ENCODE measurements around the gene HS2ST1.
A peak's percentile ranks its signal among the peaks of the same experiment; 100 is the strongest.
"Not testable (repeated sequence)": the region's sequence is repeated elsewhere in the genome, so short reads cannot be mapped to it uniquely, and the experiment has no call there.

Gene HS2ST1

DNA sequence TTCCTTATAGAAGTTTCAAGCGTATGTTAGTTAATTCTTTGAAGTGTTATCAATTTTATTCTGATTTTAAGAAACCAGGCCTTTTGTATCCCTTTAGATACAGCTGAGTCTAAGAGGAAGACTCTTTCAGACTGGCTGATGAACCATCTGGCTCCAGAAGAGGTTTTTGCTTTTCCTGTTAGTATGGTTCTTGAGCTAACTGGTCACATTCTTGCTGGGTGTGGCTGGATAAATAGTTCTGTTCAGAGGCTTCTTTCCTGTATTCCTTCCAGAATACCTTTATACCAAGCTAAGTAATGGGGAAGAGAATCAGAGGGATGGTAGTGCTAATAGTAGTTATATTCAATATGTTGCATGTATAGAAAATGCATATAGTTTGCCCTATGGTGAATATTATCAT is 12.4 kb downstream of the HS2ST1 start:
- DNase-seq = no peak

DNA sequence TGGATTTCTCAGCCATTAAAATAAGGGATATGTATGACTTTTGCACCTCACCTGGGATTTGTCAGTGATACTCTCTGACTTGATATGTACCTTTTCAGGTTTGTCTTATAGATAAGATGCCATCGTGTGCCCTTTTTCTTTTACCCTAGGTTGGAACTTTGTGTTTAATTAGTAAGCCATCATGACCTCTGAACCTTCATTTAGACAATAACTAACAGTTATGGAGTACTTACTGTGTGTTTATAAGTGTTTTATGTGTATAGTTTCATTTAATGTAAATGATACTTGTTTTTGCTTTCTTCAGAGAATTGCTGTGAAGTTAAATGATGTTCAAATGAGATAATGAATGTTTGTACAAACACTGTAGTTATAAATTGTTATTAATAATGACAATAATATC is 14.4 kb downstream of the HS2ST1 start:
- no peak for DNase-seq

DNA sequence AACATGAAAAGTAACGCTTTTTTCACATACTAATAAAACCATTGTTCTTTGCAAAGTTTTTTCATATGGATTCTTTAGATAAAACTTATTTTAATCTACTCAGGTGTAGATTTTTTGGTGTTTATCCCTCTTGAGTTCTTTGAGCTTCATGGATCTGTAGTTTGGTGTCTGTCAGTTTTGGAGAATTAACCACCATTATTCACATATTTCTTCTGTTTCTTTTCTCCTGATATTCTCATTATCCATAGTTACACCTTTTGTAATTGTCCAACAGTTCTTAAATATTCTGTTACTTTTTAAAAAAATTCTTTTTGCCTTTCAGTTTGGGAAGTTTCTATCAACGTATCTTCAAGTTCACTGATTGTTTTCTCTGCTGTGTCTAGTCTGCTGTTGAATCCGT is 18.6 kb downstream of the HS2ST1 start:
- DNase-seq = no peak

DNA sequence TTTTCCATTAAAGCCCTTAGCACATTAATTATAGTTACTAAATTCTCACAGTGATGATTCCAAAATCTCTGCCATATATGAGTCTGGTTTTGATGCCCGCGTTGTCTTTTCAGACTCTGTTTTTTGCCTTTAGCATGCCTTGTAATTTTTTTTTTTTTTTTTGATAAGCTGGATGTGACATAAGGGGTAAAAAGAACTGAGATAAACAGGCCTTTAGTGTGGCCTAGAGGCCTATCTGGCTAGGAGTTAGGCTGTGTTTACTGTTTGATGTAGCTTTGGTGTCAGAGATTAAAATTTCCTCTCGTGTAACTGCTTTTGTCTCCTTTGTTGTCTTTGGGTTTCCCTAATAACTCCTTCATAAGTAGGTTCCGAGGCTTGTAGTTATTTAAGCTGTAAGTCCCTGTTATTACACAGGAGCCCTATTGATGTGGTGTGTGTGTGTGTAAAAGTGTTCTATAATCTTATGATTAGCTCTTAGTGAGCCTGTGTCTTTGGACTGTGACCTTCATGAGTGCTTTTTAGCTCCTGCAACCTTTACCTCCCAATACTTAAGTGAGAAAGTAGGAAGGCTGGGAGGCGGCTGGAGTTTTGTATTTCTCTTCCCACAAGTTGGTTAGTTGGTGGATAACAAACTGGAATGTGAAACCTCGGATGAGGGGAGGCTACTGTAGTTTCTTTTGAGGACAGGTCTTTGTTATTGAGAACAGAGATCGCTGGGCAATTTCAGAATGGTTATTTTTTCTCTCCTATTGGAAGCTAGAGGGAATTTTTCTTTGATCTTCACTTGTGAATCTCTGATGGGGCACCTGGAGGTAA is 19.3 kb downstream of the HS2ST1 start:
- DNase-seq = no peak

DNA sequence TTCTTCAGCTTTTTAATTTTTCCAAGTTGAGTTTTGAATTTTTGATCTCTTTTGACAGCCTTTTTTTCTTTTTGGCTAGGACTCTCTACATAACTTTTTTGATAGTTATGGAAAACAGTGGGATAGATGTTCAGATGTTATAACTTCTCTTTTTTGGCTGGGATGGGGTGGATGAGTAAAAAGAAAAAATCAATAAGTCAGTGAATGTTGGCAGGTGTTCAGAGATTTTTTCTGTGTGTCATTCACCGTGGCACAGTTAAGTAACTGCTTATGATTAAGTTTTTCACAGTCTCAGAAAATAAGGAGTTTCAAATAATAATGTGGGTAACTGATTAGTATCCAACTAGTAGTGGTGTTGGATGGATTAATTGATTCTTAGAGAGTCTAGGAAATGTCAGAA is 24.0 kb downstream of the HS2ST1 start:
- peak; percentile 20 for DNase-seq

DNA sequence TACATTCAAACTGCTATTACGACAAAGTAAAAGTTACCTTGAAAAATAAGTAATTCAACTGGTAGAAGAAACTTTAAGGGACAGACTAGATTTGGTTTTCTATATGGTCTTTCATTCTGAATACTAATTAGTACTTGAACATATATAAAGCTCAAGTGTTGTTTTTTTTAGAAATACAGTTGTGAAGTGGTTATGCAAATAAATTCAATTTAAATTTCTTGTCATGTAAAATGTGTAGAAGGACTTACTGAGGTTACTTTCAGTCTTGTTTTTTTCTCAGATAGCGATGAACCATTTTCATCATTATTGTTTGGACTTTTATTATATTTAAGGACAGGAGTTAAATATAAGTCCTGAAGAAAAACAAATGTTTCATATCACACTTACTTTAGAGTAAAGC is 24.4 kb downstream of the HS2ST1 start:
- DNase-seq = no peak

DNA sequence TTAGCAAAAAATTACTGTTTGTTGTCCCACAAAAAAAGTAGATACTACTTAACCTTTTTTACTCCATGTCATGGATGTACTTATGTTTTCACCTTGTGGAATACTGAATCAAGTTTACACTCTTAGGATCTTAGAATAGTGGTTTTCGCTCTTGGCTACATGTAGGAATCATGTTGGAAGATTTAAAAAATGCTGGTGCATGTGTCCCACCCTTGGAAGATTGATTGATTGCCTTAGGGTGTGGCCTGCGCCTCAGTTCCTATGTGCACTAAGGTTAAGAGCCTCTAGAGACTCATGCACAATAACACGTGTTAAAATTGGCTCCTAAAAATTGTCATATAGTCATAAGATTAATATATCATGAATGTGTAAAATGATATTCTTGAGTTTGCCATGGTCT is 25.0 kb downstream of the HS2ST1 start:
- no peak for DNase-seq

DNA sequence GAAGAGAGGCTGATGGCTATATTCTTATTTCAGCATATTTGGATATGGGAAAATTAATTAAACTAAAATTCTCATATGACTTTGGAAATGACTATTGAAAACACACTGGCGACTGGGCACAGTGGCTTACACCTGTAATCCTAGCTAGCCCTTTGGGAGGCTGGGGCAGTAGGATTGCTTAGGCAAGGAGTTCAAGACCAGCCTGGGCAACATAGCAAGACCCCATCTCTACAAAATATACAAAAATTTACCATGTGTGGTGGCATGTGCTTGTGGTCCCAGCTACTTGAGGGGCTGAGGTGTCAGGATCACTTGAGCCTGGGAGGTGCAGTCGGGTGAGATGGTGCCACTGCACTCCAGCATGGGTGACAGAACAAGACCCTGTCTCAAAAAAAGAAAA is 26.2 kb downstream of the HS2ST1 start:
- DNase-seq = no peak

DNA sequence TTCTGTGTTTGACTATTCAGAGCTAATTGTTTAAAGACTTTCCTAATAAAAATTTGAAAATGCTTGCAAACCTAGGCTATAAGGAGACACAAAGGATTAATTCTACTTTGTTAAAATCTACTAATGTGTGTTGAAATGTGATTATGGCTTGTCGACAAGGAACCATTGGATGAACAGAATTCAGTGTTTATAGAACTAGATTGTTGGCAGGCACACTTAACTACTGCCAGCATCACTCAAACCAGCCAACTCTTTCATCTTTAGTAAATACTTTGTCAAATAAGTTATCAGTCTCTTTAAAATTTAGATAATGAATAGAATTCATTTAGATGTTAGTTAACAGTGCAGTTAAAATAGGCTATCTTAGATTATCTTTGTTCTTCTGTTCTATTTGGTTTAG is 27.6 kb downstream of the HS2ST1 start:
- DNase-seq = no peak

DNA sequence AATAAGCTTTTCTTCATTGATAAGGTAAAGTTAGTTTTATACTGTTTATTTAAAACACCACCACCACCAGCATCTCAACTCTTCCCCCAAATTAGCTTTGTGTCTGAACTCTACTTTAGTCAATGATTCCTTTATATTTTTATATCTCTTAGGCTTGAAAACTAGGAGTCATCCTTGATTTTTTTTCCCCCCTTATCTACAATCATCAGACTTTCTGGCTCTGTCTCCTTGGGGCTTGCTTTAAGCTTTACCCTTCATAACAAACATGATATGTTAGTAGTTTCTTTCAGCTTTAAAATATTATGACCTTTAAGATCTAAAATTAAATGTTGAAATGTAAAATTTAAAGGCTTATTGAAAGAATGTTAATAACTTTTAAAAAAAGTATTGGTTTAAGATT is 28.3 kb downstream of the HS2ST1 start:
- DNase-seq = no peak

DNA sequence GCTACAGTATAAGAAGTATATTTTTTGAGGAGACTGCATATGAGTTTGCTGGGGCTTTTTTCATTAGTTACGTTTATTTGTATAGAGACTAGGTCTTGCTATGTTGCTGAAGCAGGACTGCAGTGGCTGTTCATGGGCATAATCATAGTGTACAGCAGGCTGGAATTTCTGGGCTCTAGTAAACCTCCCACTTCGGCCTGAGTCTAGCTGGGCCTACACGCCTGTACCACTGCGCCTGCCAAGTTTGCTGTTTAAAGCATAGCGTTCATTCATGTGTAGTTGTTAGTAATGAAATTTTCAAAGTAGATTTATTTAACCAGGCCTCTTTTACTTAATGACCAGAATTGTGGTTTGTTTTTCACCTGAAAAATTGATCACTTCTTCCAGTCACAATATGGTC is 33.8 kb downstream of the HS2ST1 start:
- DNase-seq = no peak

DNA sequence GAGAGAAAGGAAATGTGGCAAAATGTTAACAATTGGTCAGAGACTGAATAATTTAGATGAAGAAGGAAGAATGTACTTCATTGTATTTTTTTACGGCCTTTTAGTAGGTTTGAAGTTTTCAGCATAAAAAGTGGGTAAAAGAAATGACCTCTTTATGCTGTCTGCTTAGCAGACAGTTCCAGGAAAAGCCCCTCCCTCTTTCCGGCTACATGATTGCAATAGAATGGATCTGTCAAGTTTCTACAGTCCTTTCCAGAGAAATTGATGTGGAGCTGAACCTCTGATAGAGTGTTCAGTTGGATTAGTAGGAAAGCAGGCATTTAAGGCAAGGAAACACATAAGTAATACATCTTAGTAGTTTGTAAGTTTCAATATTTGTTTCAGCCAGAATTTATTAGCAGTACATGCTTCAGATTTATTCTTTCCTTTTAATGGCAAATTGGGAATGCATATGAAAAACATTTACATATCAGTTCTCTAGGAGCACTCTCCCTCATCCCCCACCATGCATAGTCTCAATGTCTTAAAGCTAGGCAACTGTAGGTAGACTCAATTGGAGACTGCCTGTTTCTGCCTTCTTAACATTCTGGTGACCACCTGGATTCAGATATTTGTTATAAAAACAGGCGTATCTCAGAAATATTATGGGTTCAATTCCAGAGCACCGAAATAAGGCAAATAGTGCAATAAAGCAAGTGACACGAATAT is 36.4 kb downstream of the HS2ST1 start:
- no peak for DNase-seq

DNA sequence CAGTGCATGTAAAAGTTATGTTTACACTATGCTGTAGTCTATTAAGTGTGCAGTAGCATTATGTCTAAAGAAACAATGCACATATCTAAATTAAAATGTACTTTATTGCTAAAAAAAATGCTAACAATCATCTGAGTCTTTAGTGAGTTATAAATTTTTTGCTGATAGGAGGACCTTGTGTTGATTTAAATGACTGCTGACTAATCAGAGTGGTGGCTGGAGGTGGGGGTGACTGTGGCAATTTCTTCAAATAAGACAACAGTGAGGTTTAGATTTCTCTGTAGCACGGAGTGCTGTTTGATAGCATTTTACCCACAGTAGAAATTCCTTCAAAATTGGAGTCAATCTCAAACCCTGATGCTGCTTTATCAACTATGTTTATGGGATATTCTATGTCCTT is 37.0 kb downstream of the HS2ST1 start:
- no peak for DNase-seq

DNA sequence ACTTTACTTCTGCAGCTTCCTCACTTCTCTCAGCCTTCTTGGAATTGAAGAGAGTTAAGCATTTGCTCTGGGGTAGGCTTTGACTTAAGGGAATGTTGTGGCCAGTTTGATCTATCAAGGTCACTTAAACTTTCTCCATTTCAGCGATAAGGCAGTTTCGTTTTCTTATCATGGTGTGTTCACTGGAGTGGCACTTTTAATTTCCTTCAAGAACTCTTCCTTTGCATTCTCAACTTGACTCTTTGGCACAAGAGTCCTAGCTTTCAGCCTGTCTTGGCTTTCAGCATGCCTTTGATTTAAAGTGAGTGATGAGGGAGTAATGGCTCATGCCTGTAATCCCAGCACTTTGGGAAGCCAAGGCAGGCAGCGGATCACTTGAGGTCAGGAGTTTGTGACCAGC is 38.7 kb downstream of the HS2ST1 start:
- no peak for DNase-seq

DNA sequence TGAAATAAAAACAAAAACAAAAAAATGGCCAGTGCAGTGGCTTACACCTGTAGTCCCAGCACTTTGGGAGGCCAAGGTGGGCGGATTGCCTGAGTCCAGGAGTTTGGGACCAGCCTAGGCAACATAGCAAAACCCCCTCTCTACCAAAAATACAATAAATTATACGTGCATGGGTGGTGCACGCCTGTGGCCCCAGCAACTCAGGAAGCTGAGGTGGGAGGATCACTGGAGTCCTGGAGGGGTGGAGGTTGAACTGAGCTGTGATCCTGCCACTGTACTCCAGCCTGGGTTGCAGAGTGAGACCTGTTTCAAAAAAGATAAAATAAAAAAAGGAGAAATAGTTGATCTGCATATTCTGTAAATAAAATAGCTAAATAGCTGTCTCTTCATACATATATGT is 41.2 kb downstream of the HS2ST1 start:
- no peak for DNase-seq

DNA sequence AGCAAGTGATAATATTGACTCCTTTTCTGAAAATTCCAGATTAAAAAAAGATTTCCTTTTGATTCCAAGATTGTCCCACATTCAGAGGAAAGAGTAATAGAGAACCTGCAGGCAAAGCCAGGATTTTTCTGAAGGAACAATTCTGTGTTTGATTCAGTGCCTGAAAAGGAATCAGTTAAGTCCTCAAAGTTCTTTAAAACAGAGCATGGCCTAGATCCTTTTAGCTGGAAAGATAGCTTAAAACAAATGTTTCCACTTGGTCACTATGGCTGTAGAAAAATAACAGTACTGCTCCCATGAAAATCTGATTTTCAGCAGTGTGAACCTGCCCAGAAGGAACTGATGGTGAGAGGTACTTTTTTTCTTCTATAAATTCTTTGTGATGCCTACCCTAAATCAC is 41.8 kb downstream of the HS2ST1 start:
- DNase-seq = no peak

DNA sequence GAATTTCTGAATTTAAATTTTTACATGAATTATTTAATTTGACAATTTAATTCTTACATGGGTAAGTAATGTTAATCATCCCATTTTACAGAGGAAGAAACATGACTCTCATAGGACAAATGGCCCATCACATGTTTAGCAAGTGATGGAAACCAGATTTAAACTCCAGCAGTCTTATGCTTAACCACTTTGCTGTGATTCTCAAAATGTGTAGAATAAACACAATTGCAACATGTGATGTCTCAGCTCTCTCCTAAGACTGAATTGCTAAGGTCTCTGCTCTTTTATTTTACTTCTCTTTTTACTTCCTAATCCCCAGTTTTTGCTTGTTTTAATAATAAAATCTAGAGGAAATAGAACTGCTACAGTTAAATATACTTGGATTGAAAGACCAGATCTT is 42.8 kb downstream of the HS2ST1 start:
- no peak for DNase-seq

DNA sequence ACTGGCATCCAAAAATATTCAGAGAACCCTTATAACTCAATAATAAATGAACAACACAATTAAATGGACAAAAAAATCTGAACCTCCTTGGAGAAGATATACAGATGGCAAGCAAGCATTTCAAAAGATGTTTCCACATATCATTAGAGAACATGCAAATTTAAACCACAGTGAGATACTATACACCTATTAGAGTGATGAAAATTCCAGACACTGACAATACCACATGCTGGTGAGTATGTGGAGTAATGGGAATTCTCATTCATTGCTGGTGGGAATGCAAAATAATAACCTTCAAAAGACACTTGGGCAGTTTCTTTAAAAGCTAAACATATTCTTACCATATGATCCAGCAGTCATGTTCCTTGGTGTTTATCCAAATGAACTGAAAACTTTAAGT is 46.1 kb downstream of the HS2ST1 start:
- DNase-seq = no peak

DNA sequence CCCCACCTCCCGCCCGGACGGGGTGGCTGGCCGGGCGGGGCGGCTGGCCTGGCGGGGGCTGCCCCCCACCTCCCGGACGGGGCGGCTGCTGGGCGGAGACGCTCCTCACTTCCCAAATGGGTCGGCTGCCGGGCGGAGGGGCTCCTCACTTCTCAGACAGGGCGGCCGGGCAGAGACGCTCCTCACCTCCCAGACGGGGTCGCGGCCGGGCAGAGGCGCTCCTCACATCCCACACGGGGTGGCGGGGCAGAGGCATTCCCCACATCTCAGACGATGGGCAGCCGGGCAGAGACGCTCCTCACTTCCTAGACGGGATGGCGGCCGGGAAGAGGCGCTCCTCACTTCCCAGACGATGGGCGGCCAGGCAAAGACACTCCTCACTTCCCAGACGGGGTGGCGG is 49.4 kb downstream of the HS2ST1 start:
- DNase-seq = not testable (repeated sequence)

DNA sequence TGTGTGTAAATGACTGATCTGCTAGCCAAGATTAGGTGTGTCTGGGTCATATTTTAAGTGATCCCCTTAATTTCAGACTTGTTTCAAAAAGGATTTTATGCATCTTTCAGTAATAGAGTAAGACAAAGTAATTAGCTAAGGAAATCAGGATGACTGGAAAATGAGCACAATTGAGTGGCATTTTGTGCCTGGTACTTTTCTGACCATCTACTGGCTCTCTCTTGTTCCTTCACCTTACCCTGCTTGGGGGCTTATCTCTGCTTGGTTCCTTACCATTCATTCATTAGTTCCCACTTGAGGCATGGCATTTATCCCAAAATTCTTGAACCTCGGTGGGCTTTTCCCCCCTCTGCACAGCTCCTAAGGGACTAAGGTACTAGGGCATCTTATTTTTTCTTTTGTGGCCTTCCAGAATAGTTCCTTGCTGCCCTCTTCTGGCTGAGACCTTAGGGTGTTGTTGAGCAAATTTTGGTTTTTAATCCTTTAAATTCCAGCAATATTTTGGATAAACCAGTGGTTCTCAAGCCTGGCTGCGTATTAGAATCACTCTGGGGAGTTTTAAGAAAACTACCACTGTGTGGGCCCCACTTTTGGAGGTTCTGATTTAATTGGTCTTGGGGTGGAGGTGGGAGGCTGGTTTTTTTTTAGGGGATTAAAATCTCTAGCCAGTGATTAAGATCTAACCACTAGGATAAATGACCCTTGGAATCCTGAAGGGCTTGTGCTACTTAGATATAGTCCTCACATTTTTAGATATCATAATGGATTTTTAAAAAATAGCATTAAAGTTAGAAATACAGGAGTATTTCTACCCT is 50.8 kb downstream of the HS2ST1 start:
- DNase-seq = no peak

DNA sequence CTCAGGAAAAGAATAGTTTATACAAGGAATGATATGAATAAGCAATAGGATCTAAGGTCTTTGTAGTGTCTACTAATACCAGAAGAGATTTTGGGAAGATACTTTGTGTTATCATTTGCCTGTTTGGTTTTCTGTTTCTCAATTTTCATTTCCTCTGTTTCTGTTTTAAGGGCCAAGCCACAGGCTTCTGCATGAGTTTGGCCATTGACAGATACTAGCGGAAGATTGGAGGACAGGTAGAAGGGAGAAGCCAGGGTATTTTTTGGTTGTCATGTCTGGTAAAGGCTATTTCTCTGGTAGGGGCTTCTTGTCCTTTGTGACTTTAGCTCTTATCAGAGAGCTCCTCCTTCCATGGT is 51.4 kb downstream of the HS2ST1 start:
- DNase-seq = no peak

DNA sequence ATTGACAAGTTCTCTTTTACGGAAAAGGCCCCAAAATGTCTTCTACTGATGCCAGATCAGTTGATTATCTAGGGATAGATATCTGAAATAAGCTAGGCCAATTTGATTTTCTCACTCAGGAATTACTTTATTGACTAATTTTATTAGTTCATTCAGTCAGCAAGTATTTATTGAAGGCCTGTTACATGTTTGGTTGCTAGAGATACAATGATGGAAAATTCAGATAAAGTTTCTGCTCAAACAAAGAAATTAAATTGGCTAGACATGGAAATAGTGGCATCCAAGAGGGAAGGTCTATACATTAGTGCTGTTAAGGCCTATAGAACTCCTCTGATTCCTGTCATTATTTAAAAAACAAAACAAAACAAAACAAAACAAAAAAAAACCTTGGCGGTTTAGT is 56.5 kb downstream of the HS2ST1 start:
- DNase-seq = no peak

DNA sequence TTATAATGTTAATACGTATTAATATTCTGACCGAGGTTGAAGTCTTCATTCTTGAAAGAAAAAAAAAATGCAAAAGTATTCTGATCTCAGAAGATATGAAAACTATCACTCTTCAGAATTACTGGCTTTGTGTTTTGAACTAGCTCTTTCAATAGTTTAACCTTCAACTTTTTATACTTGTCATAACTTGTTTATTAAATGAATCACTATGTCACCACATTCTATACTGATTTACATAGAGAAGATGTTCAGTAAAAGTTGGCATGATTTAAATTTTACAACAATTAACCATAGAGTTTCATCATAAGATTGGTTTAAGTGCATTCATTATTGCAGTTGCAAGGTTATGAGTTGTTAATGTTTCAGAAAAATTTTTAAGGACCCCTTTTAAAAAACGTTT is 57.3 kb downstream of the HS2ST1 start:
- DNase-seq = no peak

DNA sequence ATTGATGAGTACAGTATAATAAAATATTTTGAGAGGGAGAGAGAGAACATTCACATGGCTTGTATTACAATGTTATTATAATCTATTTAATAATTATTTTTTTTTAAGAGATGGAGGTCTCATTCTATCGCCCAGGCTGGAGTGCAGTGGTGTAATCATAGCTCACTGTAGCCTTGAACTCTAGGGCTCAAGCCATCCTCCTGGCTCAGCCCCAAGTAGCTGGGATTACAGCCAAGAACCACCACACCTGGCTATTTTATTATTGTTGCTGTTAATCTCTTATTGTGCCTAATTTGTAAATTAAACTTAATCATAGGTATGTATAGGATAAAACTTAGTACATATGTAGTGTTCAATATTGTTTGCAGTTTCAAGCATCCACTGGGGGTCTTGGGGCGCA is 57.8 kb downstream of the HS2ST1 start:
- no peak for DNase-seq
